Measurements from ENCODE around the gene FAM50B. TPM values are rescaled to one million over a fixed set of nuclear protein-coding genes. Genes with fewer than 3 reads are reported as not detected.

The FAM50B gene
- total RNA-seq, 1 donor from 2014 or later = 3.1 TPM

- no peak for TF ChIP-seq CTCF (conservative IDR thresholded peaks at IDR 0.05; ENCODE audit: low read depth, low read length)
- no peak for DNase-seq (ENCODE audit: low read depth)
- H3K4me3 ChIP-seq (ENCODE audit: low read depth, low read length) = no peak overlapping the region
These were observed 11.4 kb upstream of the FAM50B start for GRCh38 chr6:3837781-3838180.

GRCh38 chr6:3838992-3839867 is 9.9 kb upstream of the FAM50B start:
- no peak overlapping the region for H3K4me3 ChIP-seq (ENCODE audit: low read depth, low read length)
- no peak for DNase-seq (ENCODE audit: low read depth)
- TF ChIP-seq CTCF (conservative IDR thresholded peaks at IDR 0.05; ENCODE audit: low read depth, low read length) = no peak

- no peak overlapping the region for H3K4me3 ChIP-seq (ENCODE audit: low read depth, low read length)
- no peak for DNase-seq (ENCODE audit: low read depth)
- TF ChIP-seq CTCF (conservative IDR thresholded peaks at IDR 0.05; ENCODE audit: low read depth, low read length) = no peak
These were observed 8.1 kb upstream of the FAM50B start for GRCh38 chr6:3841066-3841454.

GRCh38 chr6:3841711-3842565 is 7.2 kb upstream of the FAM50B start:
- TF ChIP-seq CTCF (conservative IDR thresholded peaks at IDR 0.05; ENCODE audit: low read depth, low read length) = no peak
- H3K4me3 ChIP-seq (ENCODE audit: low read depth, low read length) = no peak overlapping the region
- no peak for DNase-seq (ENCODE audit: low read depth)

- TF ChIP-seq CTCF (conservative IDR thresholded peaks at IDR 0.05; ENCODE audit: low read depth, low read length) = no peak
- H3K4me3 ChIP-seq (ENCODE audit: low read depth, low read length) = no peak overlapping the region
- DNase-seq (ENCODE audit: low read depth) = no peak
These were observed 5.6 kb upstream of the FAM50B start for GRCh38 chr6:3843379-3844096.

- H3K4me3 ChIP-seq (ENCODE audit: low read depth, low read length) = no peak overlapping the region
- no peak for DNase-seq (ENCODE audit: low read depth)
- no peak for TF ChIP-seq CTCF (conservative IDR thresholded peaks at IDR 0.05; ENCODE audit: low read depth, low read length)
These were observed 5.1 kb upstream of the FAM50B start for GRCh38 chr6:3844097-3844463.

Data from epithelial cell of proximal tubule (primary cell).